Lung (tissue), 12 donors: ENCODE results near the gene TMX3. TPM values are rescaled to one million over a fixed set of nuclear protein-coding genes. Genes with fewer than 3 reads are reported as not detected.

Experiments used
- ATAC-seq: fragments of 200-7000 bp; cut with Tn5 transposase; one replicate; pipeline ENCODE4 v1.9.1; 2020; ENCODE audit warnings: moderate number of reproducible peaks; ENCODE audit not compliant: insufficient read depth, low FRiP score
- DNase-seq, 3 donors: peaks; one replicate each; pipeline ENCODE4 v3.0.0-alpha.2; 2013 to 2017
- H3K27ac ChIP-seq, 2 donors: one replicate each; pipeline ENCODE4 v1.5.1; 2013; ENCODE audit warnings: mild to moderate bottlenecking in 2 of 2, moderate library complexity in 2 of 2, control low read depth in 1 of 2, inconsistent platforms in 1 of 2, low read depth in 1 of 2, low read length in 1 of 2
- H3K27me3 ChIP-seq, 3 donors: one replicate each; pipeline ENCODE4 v1.5.1; 2013; ENCODE audit warnings: low read length in 2 of 3; ENCODE audit not compliant: control insufficient read depth in 3 of 3, insufficient read depth in 3 of 3
- H3K36me3 ChIP-seq, 4 donors: one replicate each; pipeline ENCODE4 v1.5.1; 2013; ENCODE audit warnings: low read length in 4 of 4, mild to moderate bottlenecking in 1 of 4, moderate library complexity in 1 of 4; ENCODE audit not compliant: control insufficient read depth in 4 of 4, insufficient read depth in 4 of 4
- H3K4me1 ChIP-seq, 5 donors: one replicate each; pipeline ENCODE4 v1.5.1; 2013; ENCODE audit warnings: low read length in 5 of 5, mild to moderate bottlenecking in 2 of 5, moderate library complexity in 1 of 5; ENCODE audit not compliant: control insufficient read depth in 5 of 5, insufficient read depth in 5 of 5
- H3K4me3 ChIP-seq: one replicate; pipeline ENCODE4 v1.5.1; 2013; ENCODE audit warnings: mild to moderate bottlenecking, control low read depth, moderate library complexity
- H3K9ac ChIP-seq, 2 donors: one replicate each; pipeline ENCODE4 v1.5.1; 2013; ENCODE audit warnings: low read length in 2 of 2, control low read depth in 1 of 2; ENCODE audit not compliant: insufficient read depth in 1 of 2
- H3K9me3 ChIP-seq, 4 donors: one replicate each; pipeline ENCODE4 v1.5.1; 2013; ENCODE audit warnings: low read length in 3 of 4, mild to moderate bottlenecking in 1 of 4, moderate library complexity in 1 of 4; ENCODE audit not compliant: control insufficient read depth in 4 of 4, insufficient read depth in 3 of 4
- CTCF ChIP-seq: IDR thresholded peaks from 2 replicates; pipeline ENCODE4 v1.5.1; 2012; ENCODE audit warnings: mild to moderate bottlenecking; ENCODE audit errors: control extremely low read depth, extremely low read depth
- WGBS, 2 donors: extraction: QIAGEN DNeasy Blood & Tissue Kit; methylation state at CpG; one replicate each; pipeline ENCODE4 v1.1.7; 2013; 5-methylcytosine and 5-hydroxymethylcytosine counted together
- polyA plus RNA-seq, 2 donors: library from polyadenylated mRNA; stranded (reverse); fragments of 200-250 nt; gene quantifications; one replicate each; pipeline ENCODE4 v1.2.1, GENCODE V29; 2013
- total RNA-seq, 2 donors: library from RNA; depleted of rRNA in 1 of 2; stranded (reverse); fragments of >200 nt in 1 of 2; gene quantifications; one replicate each; pipeline ENCODE4 v1.2.1, GENCODE V29; 2014 to 2021
- donor health status: control.
- donor health status: control.
- donor health status: Bipolar disorder and iron deficiency.
- donor health status: healthy.
- donor health status: DM: yes; HTN: yes; CAD: no.

Gene TMX3
- total and polyA plus RNA-seq, 4 donors = 23.9 to 78.6 (median 41.9) TPM

- Histone ChIP-seq H3K4me1 (no peaks in the 10 kb centered on the region), H3K36me3 (no peaks in the 10 kb centered on the region), H3K27me3 (no peaks in the 10 kb centered on the region), H3K9me3 (peaks cover 0 to 4% (median under 1%) of the 10 kb centered on the region in 4 donors), H3K9ac (no peak overlapping the region), H3K27ac (no peak overlapping the region), H3K4me3 (no peak overlapping the region)
- DNase-seq = no peak
- whole genome bisulfite sequencing, 2 donors = 92 to 98% methylated on average over 2 of the region's 2 CpGs
- no peak for TF ChIP-seq CTCF
- no peak for ATAC-seq
Observed at GRCh38 chr18:68759308-68759707, 44.4 kb upstream of the TMX3 start.

- Histone ChIP-seq H3K4me3 (no peak overlapping the region), H3K9me3 (peaks cover 0 to 4% (median 1%) of the 10 kb centered on the region in 4 donors), H3K36me3 (no peaks in the 10 kb centered on the region), H3K9ac (no peak overlapping the region), H3K4me1 (no peaks in the 10 kb centered on the region), H3K27me3 (no peaks in the 10 kb centered on the region), H3K27ac (no peak overlapping the region)
- no peak for DNase-seq
- WGBS, 2 donors = 81 to 88% methylated on average over 1 of the region's 1 CpG
- TF ChIP-seq CTCF = no peak
- no peak for ATAC-seq
Observed at GRCh38 chr18:68757126-68757525, 42.2 kb upstream of the TMX3 start.

GRCh38 chr18:68742206-68742605, 27.3 kb upstream of the TMX3 start:
- 88 to 89% methylated on average over 1 of the region's 1 CpG for WGBS, 2 donors
- no peak for DNase-seq
- no peak overlapping the region for H3K9ac ChIP-seq
- H3K4me3 ChIP-seq = no peak overlapping the region
- peaks cover 0 to 2% (median 0%) of the 10 kb centered on the region in 4 donors for H3K9me3 ChIP-seq
- H3K27me3 ChIP-seq = no peaks in the 10 kb centered on the region
- H3K36me3 ChIP-seq = no peaks in the 10 kb centered on the region
- ATAC-seq = no peak
- no peaks in the 10 kb centered on the region for H3K4me1 ChIP-seq
- H3K27ac ChIP-seq = no peak overlapping the region
- TF ChIP-seq CTCF = no peak

GRCh38 chr18:68740966-68741365, 26.1 kb upstream of the TMX3 start:
- H3K27me3 ChIP-seq = no peaks in the 10 kb centered on the region
- H3K9me3 ChIP-seq = peaks cover 0 to 2% (median 0%) of the 10 kb centered on the region in 4 donors
- WGBS, 2 donors = 95% methylated on average over 1 of the region's 1 CpG
- no peak overlapping the region for H3K9ac ChIP-seq
- no peak for TF ChIP-seq CTCF
- no peak overlapping the region for H3K27ac ChIP-seq
- no peak for ATAC-seq
- no peak for DNase-seq
- no peaks in the 10 kb centered on the region for H3K4me1 ChIP-seq
- no peaks in the 10 kb centered on the region for H3K36me3 ChIP-seq
- no peak overlapping the region for H3K4me3 ChIP-seq
